HG02943 (cell line): Measurements from ENCODE around the gene TMEM184A.

ENCODE experiments used
- ATAC-seq: cut with Tn5 transposase; IDR thresholded peaks from one replicate; pipeline ENCODE4 v1.9.1; 2021; ENCODE audit warnings: mild to moderate bottlenecking, low read depth, moderate library complexity; ENCODE audit not compliant: unreplicated experiment

Gene TMEM184A

GRCh38 chr7:1541431-1542162 is 14.4 kb downstream of the TMEM184A start:
- ATAC-seq: no peak

- no peak for ATAC-seq
Measured at GRCh38 chr7:1540776-1541271, 15.2 kb downstream of the TMEM184A start.

- no peak for ATAC-seq
Measured at GRCh38 chr7:1539882-1540775, 15.9 kb downstream of the TMEM184A start.

- no peak for ATAC-seq
Measured at GRCh38 chr7:1539181-1539881, 16.7 kb downstream of the TMEM184A start.

GRCh38 chr7:1538544-1539180 is 17.3 kb downstream of the TMEM184A start:
- ATAC-seq: no peak

- ATAC-seq: no peak
Measured at GRCh38 chr7:1537535-1538412, 18.2 kb downstream of the TMEM184A start.

GRCh38 chr7:1536743-1537534 is 19.1 kb downstream of the TMEM184A start:
- no peak for ATAC-seq

GRCh38 chr7:1536455-1536742 is 19.6 kb downstream of the TMEM184A start:
- ATAC-seq: no peak

- ATAC-seq: no peak
Measured at GRCh38 chr7:1535701-1536454, 20.1 kb downstream of the TMEM184A start.

- ATAC-seq: no peak
Measured at GRCh38 chr7:1535100-1535458, 20.9 kb downstream of the TMEM184A start.

- ATAC-seq: no peak
Measured at GRCh38 chr7:1534330-1535099, 21.5 kb downstream of the TMEM184A start.

GRCh38 chr7:1533547-1534329 is 22.3 kb downstream of the TMEM184A start:
- no peak for ATAC-seq

- no peak for ATAC-seq
Measured at GRCh38 chr7:1533255-1533546, 22.8 kb downstream of the TMEM184A start.

- no peak for ATAC-seq
Measured at GRCh38 chr7:1532456-1533254, 23.4 kb downstream of the TMEM184A start.

GRCh38 chr7:1531979-1532455 is 24.0 kb downstream of the TMEM184A start:
- no peak for ATAC-seq
